Measurements from ENCODE around the gene PMP22. TPM values are rescaled to one million over a fixed set of nuclear protein-coding genes. Genes with fewer than 3 reads are reported as not detected.
"Not testable (repeated sequence)": the region's sequence is repeated elsewhere in the genome, so short reads cannot be mapped to it uniquely, and the experiment has no call there.

Gene PMP22
- total RNA-seq, 1 experiment from 2014 or later = 2.6 TPM

GRCh38 chr17:15231851-15232516 is 33.1 kb downstream of the PMP22 start:
- no peak for TF ChIP-seq CTCF (conservative IDR thresholded peaks at IDR 0.05)
- no peak for TF ChIP-seq EZH2 (IDR thresholded peaks at IDR 0.05; ENCODE audit: low read depth)
- H3K27me3 ChIP-seq (ENCODE audit: insufficient read depth, low read depth) = no peaks in the 10 kb centered on the region
- H3K27ac ChIP-seq = no peak overlapping the region
- BruUV-seq (replicated peaks) = no TSS peak
- H4K20me1 ChIP-seq (ENCODE audit: insufficient read depth) = no peaks in the 10 kb centered on the region
- no peaks in the 10 kb centered on the region for H3K9me3 ChIP-seq (ENCODE audit: insufficient read depth, low read depth)
- CTCF ChIA-PET = no interaction called here
- no peaks in the 10 kb centered on the region for H3K9me2 ChIP-seq (ENCODE audit: insufficient read depth)
- POLR2A ChIA-PET (ENCODE audit: unreplicated experiment) = no interaction called here
- no peak overlapping the region for H3K4me3 ChIP-seq
- H3K4me1 ChIP-seq (replicated peaks; ENCODE audit: insufficient read depth) = no peaks in the 10 kb centered on the region
- no peak for DNase-seq
- H3F3A ChIP-seq (ENCODE audit: insufficient read depth, low read depth) = no peaks in the 10 kb centered on the region
- no peak overlapping the region for H2AFZ ChIP-seq
- intact Hi-C loops (cut with micrococcal nuclease; ENCODE audit: unreplicated experiment) = no loop called here
- no peak overlapping the region for H3K4me2 ChIP-seq
- no peaks in the 10 kb centered on the region for H3K36me3 ChIP-seq (ENCODE audit: low read depth)
- no peaks in the 10 kb centered on the region for H3K79me2 ChIP-seq (ENCODE audit: low read depth)

- H3K9me2 ChIP-seq (ENCODE audit: insufficient read depth) = no peaks in the 10 kb centered on the region
- H3K4me3 ChIP-seq = no peak overlapping the region
- DNase-seq = no peak
- H3K79me2 ChIP-seq (ENCODE audit: low read depth) = no peaks in the 10 kb centered on the region
- no peaks in the 10 kb centered on the region for H4K20me1 ChIP-seq (ENCODE audit: insufficient read depth)
- H3F3A ChIP-seq (ENCODE audit: insufficient read depth, low read depth) = no peaks in the 10 kb centered on the region
- TF ChIP-seq EZH2 (IDR thresholded peaks at IDR 0.05; ENCODE audit: low read depth) (no peak), CTCF (conservative IDR thresholded peaks at IDR 0.05) (no peak)
- H3K36me3 ChIP-seq (ENCODE audit: low read depth) = no peaks in the 10 kb centered on the region
- no TSS peak for BruUV-seq (replicated peaks)
- H3K4me2 ChIP-seq = no peak overlapping the region
- intact Hi-C loops (cut with micrococcal nuclease; ENCODE audit: unreplicated experiment) = no loop called here
- CTCF ChIA-PET = interaction anchor here (0.7 kb wide), 1 partner anchor 22 kb away, joined by 3 read pairs; no protein-coding TSS in a partner anchor
- no peak overlapping the region for H2AFZ ChIP-seq
- POLR2A ChIA-PET (ENCODE audit: unreplicated experiment) = no interaction called here
- no peaks in the 10 kb centered on the region for H3K4me1 ChIP-seq (replicated peaks; ENCODE audit: insufficient read depth)
- no peaks in the 10 kb centered on the region for H3K9me3 ChIP-seq (ENCODE audit: insufficient read depth, low read depth)
- no peak overlapping the region for H3K27ac ChIP-seq
- H3K27me3 ChIP-seq (ENCODE audit: insufficient read depth, low read depth) = no peaks in the 10 kb centered on the region
Observed at GRCh38 chr17:15230866-15231265, 34.3 kb downstream of the PMP22 start.

- H3K4me1 ChIP-seq (replicated peaks; ENCODE audit: insufficient read depth); intact Hi-C loops (cut with micrococcal nuclease; ENCODE audit: unreplicated experiment); H3K36me3 ChIP-seq (ENCODE audit: low read depth); H3K9me2 ChIP-seq (ENCODE audit: insufficient read depth); H3K27ac ChIP-seq; H3K4me2 ChIP-seq; H3K4me3 ChIP-seq; H3K9me3 ChIP-seq (ENCODE audit: insufficient read depth, low read depth); DNase-seq; H3K79me2 ChIP-seq (ENCODE audit: low read depth); H4K20me1 ChIP-seq (ENCODE audit: insufficient read depth); H3K27me3 ChIP-seq (ENCODE audit: insufficient read depth, low read depth); CTCF ChIA-PET; H3F3A ChIP-seq (ENCODE audit: insufficient read depth, low read depth); BruUV-seq (replicated peaks); POLR2A ChIA-PET (ENCODE audit: unreplicated experiment); H2AFZ ChIP-seq: not testable (repeated sequence)
Observed at GRCh38 chr17:15221827-15222226, 43.3 kb downstream of the PMP22 start.

- intact Hi-C loops (cut with micrococcal nuclease; ENCODE audit: unreplicated experiment) = no loop called here
- TF ChIP-seq EZH2 (IDR thresholded peaks at IDR 0.05; ENCODE audit: low read depth) (no peak), CTCF (conservative IDR thresholded peaks at IDR 0.05) (no peak)
- Histone ChIP-seq H3K4me1 (replicated peaks; ENCODE audit: insufficient read depth) (no peaks in the 10 kb centered on the region), H2AFZ (no peak overlapping the region), H4K20me1 (ENCODE audit: insufficient read depth) (no peaks in the 10 kb centered on the region), H3K9me2 (ENCODE audit: insufficient read depth) (no peaks in the 10 kb centered on the region), H3F3A (ENCODE audit: insufficient read depth, low read depth) (no peaks in the 10 kb centered on the region), H3K27ac (no peak overlapping the region), H3K4me3 (no peak overlapping the region), H3K36me3 (ENCODE audit: low read depth) (no peaks in the 10 kb centered on the region), H3K27me3 (ENCODE audit: insufficient read depth, low read depth) (peaks cover 10% of the 10 kb centered on the region), H3K4me2 (no peak overlapping the region), H3K9me3 (ENCODE audit: insufficient read depth, low read depth) (no peaks in the 10 kb centered on the region), H3K79me2 (ENCODE audit: low read depth) (no peaks in the 10 kb centered on the region)
- POLR2A ChIA-PET (ENCODE audit: unreplicated experiment) = no interaction called here
- CTCF ChIA-PET = interaction anchor here (0.7 kb wide), 1 partner anchor 179 kb away, joined by 14 read pairs; no protein-coding TSS in a partner anchor
- no TSS peak for BruUV-seq (replicated peaks)
- no peak for DNase-seq
Observed at GRCh38 chr17:15220785-15221184, 44.3 kb downstream of the PMP22 start.

Data from PC-9 (cell line).